HEK293 (cell line): ENCODE results near the gene NANOS1.

Experiments used
- CTCF ChIA-PET: fragments of 350-600 bp; formaldehyde crosslinking; extraction: SDS; loops from one replicate; lab custom pipeline; 2021; ENCODE audit warnings: antibody characterized with exemption; lab: Yijun Ruan, JAX
- POLR2A ChIA-PET: fragments of 300-600 bp; formaldehyde crosslinking; extraction: SDS; loops from one replicate; lab custom pipeline; 2020; ENCODE audit warnings: antibody characterized with exemption, inconsistent platforms; lab: Yijun Ruan, JAX
- H3K27ac ChIP-seq: fragments of 200-500 bp; sonication (Bioruptor generic); 2 replicates; pipeline ENCODE4 v1.5.1; 2014; ENCODE audit warnings: low read depth, low read length, control low read depth, inconsistent platforms; ENCODE audit errors: extremely low read depth
- H3K36me3 ChIP-seq, 2 experiments: fragments of 200-500 bp in 1 of 2; sonication (Bioruptor generic) in 1 of 2; 1 replicate in 1 of 2; 2 replicates in 1 of 2; pipeline ENCODE4 v1.5.1; 2014 to 2017; ENCODE audit warnings: inconsistent platforms in 2 of 2, low read length in 2 of 2; ENCODE audit not compliant: control insufficient read depth in 2 of 2, insufficient read depth in 1 of 2
- H3K4me1 ChIP-seq: fragments of 200-500 bp; sonication (Bioruptor generic); 2 replicates; pipeline ENCODE4 v1.5.1; 2014; ENCODE audit warnings: mild to moderate bottlenecking, low read length, inconsistent platforms; ENCODE audit not compliant: control insufficient read depth, insufficient read depth
- H3K4me3 ChIP-seq: 2 replicates; pipeline ENCODE4 v1.5.1; 2011; ENCODE audit warnings: low read depth, mild to moderate bottlenecking, control low read depth, low read length, moderate library complexity
- H3K9me3 ChIP-seq: fragments of 200-500 bp; sonication (Bioruptor generic); 2 replicates; pipeline ENCODE4 v1.5.1; 2014; ENCODE audit warnings: low read depth, low read length, inconsistent platforms; ENCODE audit not compliant: control insufficient read depth, insufficient read depth
- BCL11B ChIP-seq: fragments of 450-650 bp; formaldehyde crosslinking; IDR thresholded peaks from 2 replicates; pipeline ENCODE4 v1.5.1; 2016; ENCODE audit warnings: low read depth, missing biosample characterization, missing genetic modification characterization
- GLIS1 ChIP-seq: fragments of 450-650 bp; formaldehyde crosslinking; IDR thresholded peaks from 2 replicates; pipeline ENCODE4 v1.5.1; 2016; ENCODE audit warnings: missing biosample characterization, missing genetic modification characterization
- GLIS2 ChIP-seq: fragments of 450-650 bp; formaldehyde crosslinking; IDR thresholded peaks from 2 replicates; pipeline ENCODE4 v1.5.1; 2016; ENCODE audit warnings: missing biosample characterization, missing genetic modification characterization
- MEIS1 ChIP-seq: sonication (generic); formaldehyde crosslinking; IDR thresholded peaks from 2 replicates; pipeline ENCODE4 v1.8.1; 2022; ENCODE audit warnings: missing genetic modification reagents, mild to moderate bottlenecking, borderline replicate concordance
- OSR2 ChIP-seq: fragments of 450-650 bp; formaldehyde crosslinking; IDR thresholded peaks from 2 replicates; pipeline ENCODE4 v1.5.1; 2016; ENCODE audit warnings: missing biosample characterization, missing genetic modification characterization
- PRDM6 ChIP-seq: fragments of 450-650 bp; formaldehyde crosslinking; IDR thresholded peaks from 2 replicates; pipeline ENCODE4 v1.5.1; 2017; ENCODE audit warnings: missing biosample characterization, missing genetic modification characterization
- RBAK ChIP-seq: fragments of 450-650 bp; formaldehyde crosslinking; IDR thresholded peaks from 2 replicates; pipeline ENCODE4 v1.5.1; 2016; ENCODE audit warnings: missing biosample characterization, missing genetic modification characterization
- SCRT1 ChIP-seq: fragments of 450-650 bp; formaldehyde crosslinking; IDR thresholded peaks from 2 replicates; pipeline ENCODE4 v1.5.1; 2016; ENCODE audit warnings: missing biosample characterization, missing genetic modification characterization, borderline replicate concordance
- SCRT2 ChIP-seq: fragments of 450-650 bp; formaldehyde crosslinking; IDR thresholded peaks from 2 replicates; pipeline ENCODE4 v1.5.1; 2016; ENCODE audit warnings: missing biosample characterization, missing genetic modification characterization
- ZBTB26 ChIP-seq: fragments of 450-650 bp; formaldehyde crosslinking; optimal IDR thresholded peaks from 2 replicates; pipeline ENCODE3; 2016; ENCODE audit warnings: missing biosample characterization, mild to moderate bottlenecking, missing genetic modification characterization
- ZBTB44 ChIP-seq: fragments of 450-650 bp; IDR thresholded peaks from 2 replicates; pipeline ENCODE4 v1.5.1; 2018; ENCODE audit warnings: missing biosample characterization, mild to moderate bottlenecking, missing genetic modification characterization
- ZEB2 ChIP-seq: fragments of 450-650 bp; formaldehyde crosslinking; IDR thresholded peaks from 2 replicates; pipeline ENCODE4 v1.5.1; 2016; ENCODE audit warnings: missing biosample characterization, missing genetic modification characterization
- ZFP3 ChIP-seq: fragments of 450-650 bp; formaldehyde crosslinking; IDR thresholded peaks from 2 replicates; pipeline ENCODE4 v1.5.1; 2016; ENCODE audit warnings: low read depth, missing biosample characterization, missing genetic modification characterization
- ZIC2 ChIP-seq: fragments of 450-650 bp; formaldehyde crosslinking; IDR thresholded peaks from 2 replicates; pipeline ENCODE4 v1.5.1; 2016; ENCODE audit warnings: missing biosample characterization, missing genetic modification characterization
- ZNF112 ChIP-seq: fragments of 450-650 bp; formaldehyde crosslinking; IDR thresholded peaks from 2 replicates; pipeline ENCODE4 v1.5.0; 2017; ENCODE audit warnings: missing biosample characterization, missing genetic modification characterization
- ZNF132 ChIP-seq: fragments of 450-650 bp; formaldehyde crosslinking; IDR thresholded peaks from 2 replicates; pipeline ENCODE4 v1.5.1; 2017; ENCODE audit warnings: missing biosample characterization, missing genetic modification characterization, borderline replicate concordance
- ZNF274 ChIP-seq, 2 experiments: fragments of 200-500 bp in 1 of 2; fragments of 450-650 bp in 1 of 2; sonication (Bioruptor generic) in 1 of 2; formaldehyde crosslinking in 1 of 2; IDR thresholded peaks; 2 replicates each; pipeline versions ENCODE4 v1.5.1 to v1.6.1; 2014 to 2016; ENCODE audit warnings: borderline replicate concordance in 1 of 2, inconsistent platforms in 1 of 2, low read length in 1 of 2, missing biosample characterization in 1 of 2, missing genetic modification characterization in 1 of 2
- ZNF302 ChIP-seq: fragments of 450-650 bp; formaldehyde crosslinking; IDR thresholded peaks from 2 replicates; pipeline ENCODE4 v1.5.1; 2016; ENCODE audit warnings: missing biosample characterization, missing genetic modification characterization, low read depth
- ZNF341 ChIP-seq: fragments of 450-650 bp; formaldehyde crosslinking; IDR thresholded peaks from 2 replicates; pipeline ENCODE4; 2016; ENCODE audit warnings: low read depth, missing biosample characterization, missing genetic modification characterization
- ZNF350 ChIP-seq: fragments of 450-650 bp; formaldehyde crosslinking; IDR thresholded peaks from 2 replicates; pipeline ENCODE4 v1.5.0; 2017; ENCODE audit warnings: missing biosample characterization, mild to moderate bottlenecking, missing genetic modification characterization
- ZNF488 ChIP-seq: fragments of 450-650 bp; formaldehyde crosslinking; IDR thresholded peaks from 2 replicates; pipeline ENCODE4 v1.5.1; 2016; ENCODE audit warnings: missing biosample characterization, missing genetic modification characterization
- ZNF521 ChIP-seq: fragments of 450-650 bp; formaldehyde crosslinking; IDR thresholded peaks from 2 replicates; pipeline ENCODE4 v1.5.1; 2017; ENCODE audit warnings: missing biosample characterization, mild to moderate bottlenecking, missing genetic modification characterization
- ZNF555 ChIP-seq: fragments of 450-650 bp; formaldehyde crosslinking; conservative IDR thresholded peaks from 2 replicates; pipeline ENCODE4 v1.5.1; 2017; ENCODE audit warnings: missing biosample characterization, mild to moderate bottlenecking, missing genetic modification characterization, inconsistent platforms
- ZNF596 ChIP-seq: fragments of 450-650 bp; IDR thresholded peaks from 2 replicates; pipeline ENCODE4 v1.5.0; 2018; ENCODE audit warnings: missing biosample characterization, mild to moderate bottlenecking, missing genetic modification characterization, moderate library complexity
- ZNF621 ChIP-seq: fragments of 450-650 bp; formaldehyde crosslinking; IDR thresholded peaks from 2 replicates; pipeline ENCODE4 v1.5.1; 2017; ENCODE audit warnings: missing biosample characterization, missing genetic modification characterization
- ZNF707 ChIP-seq: fragments of 450-650 bp; formaldehyde crosslinking; IDR thresholded peaks from 2 replicates; pipeline ENCODE4 v1.5.1; 2016; ENCODE audit warnings: missing biosample characterization, missing genetic modification characterization
- ZNF768 ChIP-seq: fragments of 450-650 bp; formaldehyde crosslinking; IDR thresholded peaks from 2 replicates; pipeline ENCODE4 v1.5.1; 2018; ENCODE audit warnings: missing biosample characterization, mild to moderate bottlenecking, missing genetic modification characterization
- ZNF791 ChIP-seq: fragments of 450-650 bp; formaldehyde crosslinking; IDR thresholded peaks from 2 replicates; pipeline ENCODE4 v1.5.1; 2016; ENCODE audit warnings: missing biosample characterization, missing genetic modification characterization

The NANOS1 gene

GRCh38 chr10:118980135-118980865 is 49.2 kb upstream of the NANOS1 start:
- Histone ChIP-seq H3K36me3 (no peaks in the 10 kb centered on the region), H3K4me3 (no peak overlapping the region), H3K9me3 (no peaks in the 10 kb centered on the region), H3K4me1 (no peaks in the 10 kb centered on the region), H3K27ac (no peak overlapping the region)
- ChIA-PET CTCF (interaction anchor here (0.6 to 0.8 kb wide), 2 partner anchors 175 to 211 kb away, joined by 3 to 4 read pairs; no protein-coding TSS in a partner anchor), POLR2A (no interaction called here)
- no peak for TF ChIP-seq BCL11B (tag by site-specific recombination)
- TF ChIP-seq ZNF302 (tag by site-specific recombination), result no peak
- no peak for TF ChIP-seq ZNF488 (tag by site-specific recombination)
- peak; percentile 74 for TF ChIP-seq GLIS2 (tag by site-specific recombination)
- TF ChIP-seq GLIS1 (tag by site-specific recombination), result peak; percentile 100
- no peak for TF ChIP-seq ZNF350 (tag by site-specific recombination)
- no peak for TF ChIP-seq MEIS1 (CRISPR knock-in tag)
- no peak for TF ChIP-seq ZBTB26 (tag by site-specific recombination)
- no peak for TF ChIP-seq ZNF112 (tag by site-specific recombination)
- no peak for TF ChIP-seq RBAK (tag by site-specific recombination)
- TF ChIP-seq ZNF707 (tag by site-specific recombination), result no peak
- TF ChIP-seq ZNF521, result no peak
- TF ChIP-seq ZNF791 (tag by site-specific recombination), result no peak
- TF ChIP-seq ZNF621 (tag by site-specific recombination), result no peak
- peak; percentile 95 for TF ChIP-seq SCRT2 (tag by site-specific recombination)
- TF ChIP-seq ZNF768 (tag by site-specific recombination), result no peak
- peak; percentile 93 for TF ChIP-seq ZIC2
- no peak for TF ChIP-seq ZFP3 (tag by site-specific recombination)
- no peak for TF ChIP-seq ZNF274 (IDR thresholded peaks at IDR 0.05; ENCODE audit: low read length)
- TF ChIP-seq ZNF274 (tag by site-specific recombination; IDR thresholded peaks at IDR 0.05; ENCODE audit: borderline replicate concordance), result no peak
- TF ChIP-seq ZNF596, result no peak
- peak; percentile 81 for TF ChIP-seq SCRT1 (tag by site-specific recombination)

- Histone ChIP-seq H3K4me3 (no peak overlapping the region), H3K27ac (no peak overlapping the region), H3K4me1 (no peaks in the 10 kb centered on the region), H3K36me3 (no peaks in the 10 kb centered on the region), H3K9me3 (no peaks in the 10 kb centered on the region)
- POLR2A ChIA-PET, result no interaction called here
- peak; percentile 64 for TF ChIP-seq ZNF341 (tag by site-specific recombination)
- peak; percentile 58 for TF ChIP-seq GLIS1 (tag by site-specific recombination)
- TF ChIP-seq ZNF555, result no peak
- TF ChIP-seq ZBTB44 (tag by site-specific recombination), result peak; percentile 48; the same call in 1 of the 2 replicates
- 0 out of 2 replicates have a peak, but pooled peaks have one; percentile 13 for TF ChIP-seq ZEB2 (tag by site-specific recombination)
- no peak for TF ChIP-seq ZNF132 (tag by site-specific recombination)
- TF ChIP-seq OSR2, result peak; percentile 86
- no peak for TF ChIP-seq ZNF621 (tag by site-specific recombination)
- TF ChIP-seq PRDM6, result peak; percentile 91
- CTCF ChIA-PET, result interaction anchor here (0.6 to 0.8 kb wide), 3 partner anchors 13 to 212 kb away, joined by 3 to 4 read pairs (median 3); no protein-coding TSS in a partner anchor
Observed at GRCh38 chr10:118980870-118981269, 48.6 kb upstream of the NANOS1 start.
